ENCODE results near the gene IGF2. TPM values are rescaled to one million over a fixed set of nuclear protein-coding genes. Genes with fewer than 3 reads are reported as not detected.

The IGF2 gene
- total and polyA plus RNA-seq, 10 of the 15 experiments (the other 5 are each of a cell fraction or from before 2014, with no cell fraction given), result 0.41 TPM; not detected in 9

DNA sequence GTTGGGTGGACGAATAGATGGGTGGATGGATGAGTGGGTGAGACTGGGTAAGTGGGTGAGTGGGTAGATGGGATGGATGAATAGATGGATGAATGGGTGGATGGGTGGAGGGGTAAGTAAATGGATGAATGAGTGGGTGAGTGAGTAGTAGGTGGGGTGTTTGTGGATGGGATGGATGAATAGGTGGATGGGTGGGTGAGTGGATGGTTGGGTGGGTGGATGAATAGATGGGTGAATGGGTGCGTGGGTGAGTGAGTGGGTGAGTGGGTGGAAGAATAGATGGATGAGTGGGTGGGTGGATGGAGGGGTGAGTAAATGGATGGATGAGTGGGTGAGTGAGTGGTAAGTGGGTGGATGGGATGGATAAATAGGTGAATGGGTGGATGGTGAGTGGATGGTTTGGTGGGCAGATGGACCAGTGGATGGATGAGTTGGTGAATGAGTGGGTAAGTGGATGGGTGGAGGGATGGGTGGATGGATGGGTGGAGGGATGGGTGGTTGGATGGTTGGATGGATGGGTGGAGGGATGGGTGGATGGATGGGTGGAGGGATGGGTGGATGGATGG is 12.6 kb downstream of the IGF2 start:
- no peak overlapping the region for H3K4me2 ChIP-seq (ENCODE audit: control insufficient read depth, insufficient read depth)
- H4K20me1 ChIP-seq (ENCODE audit: control insufficient read depth, insufficient read depth), result no peaks in the 10 kb centered on the region
- H3K27me3 ChIP-seq (replicated peaks in 1 of 2; ENCODE audit: control insufficient read depth in 2 of 2, insufficient read depth in 2 of 2, low read length in 1 of 2), result no peaks in the 10 kb centered on the region; a peak in 1 of 4 replicates
- no TSS peak for BruUV-seq (replicated peaks)
- in situ Hi-C loops (cut with MboI), result no loop called here
- TF ChIP-seq, protein P1, sequence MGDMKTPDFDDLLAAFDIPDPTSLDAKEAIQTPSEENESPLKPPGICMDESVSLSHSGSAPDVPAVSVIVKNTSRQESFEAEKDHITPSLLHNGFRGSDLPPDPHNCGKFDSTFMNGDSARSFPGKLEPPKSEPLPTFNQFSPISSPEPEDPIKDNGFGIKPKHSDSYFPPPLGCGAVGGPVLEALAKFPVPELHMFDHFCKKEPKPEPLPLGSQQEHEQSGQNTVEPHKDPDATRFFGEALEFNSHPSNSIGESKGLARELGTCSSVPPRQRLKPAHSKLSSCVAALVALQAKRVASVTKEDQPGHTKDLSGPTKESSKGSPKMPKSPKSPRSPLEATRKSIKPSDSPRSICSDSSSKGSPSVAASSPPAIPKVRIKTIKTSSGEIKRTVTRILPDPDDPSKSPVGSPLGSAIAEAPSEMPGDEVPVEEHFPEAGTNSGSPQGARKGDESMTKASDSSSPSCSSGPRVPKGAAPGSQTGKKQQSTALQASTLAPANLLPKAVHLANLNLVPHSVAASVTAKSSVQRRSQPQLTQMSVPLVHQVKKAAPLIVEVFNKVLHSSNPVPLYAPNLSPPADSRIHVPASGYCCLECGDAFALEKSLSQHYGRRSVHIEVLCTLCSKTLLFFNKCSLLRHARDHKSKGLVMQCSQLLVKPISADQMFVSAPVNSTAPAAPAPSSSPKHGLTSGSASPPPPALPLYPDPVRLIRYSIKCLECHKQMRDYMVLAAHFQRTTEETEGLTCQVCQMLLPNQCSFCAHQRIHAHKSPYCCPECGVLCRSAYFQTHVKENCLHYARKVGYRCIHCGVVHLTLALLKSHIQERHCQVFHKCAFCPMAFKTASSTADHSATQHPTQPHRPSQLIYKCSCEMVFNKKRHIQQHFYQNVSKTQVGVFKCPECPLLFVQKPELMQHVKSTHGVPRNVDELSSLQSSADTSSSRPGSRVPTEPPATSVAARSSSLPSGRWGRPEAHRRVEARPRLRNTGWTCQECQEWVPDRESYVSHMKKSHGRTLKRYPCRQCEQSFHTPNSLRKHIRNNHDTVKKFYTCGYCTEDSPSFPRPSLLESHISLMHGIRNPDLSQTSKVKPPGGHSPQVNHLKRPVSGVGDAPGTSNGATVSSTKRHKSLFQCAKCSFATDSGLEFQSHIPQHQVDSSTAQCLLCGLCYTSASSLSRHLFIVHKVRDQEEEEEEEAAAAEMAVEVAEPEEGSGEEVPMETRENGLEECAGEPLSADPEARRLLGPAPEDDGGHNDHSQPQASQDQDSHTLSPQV (IDR thresholded peaks at IDR 0.05), result no peak
- TF ChIP-seq RFX5 (IDR thresholded peaks at IDR 0.05; ENCODE audit: low read depth, low read length), result no peak
- TF ChIP-seq TCF7 (IDR thresholded peaks at IDR 0.05; ENCODE audit: borderline replicate concordance), result no peak
- TF ChIP-seq MTA3 (IDR thresholded peaks at IDR 0.05; ENCODE audit: borderline replicate concordance, low read length), result no peak
- TF ChIP-seq POLR2A (IDR thresholded peaks at IDR 0.05; ENCODE audit: low read depth, low read length), result no peak
- TF ChIP-seq KAT2A (conservative IDR thresholded peaks at IDR 0.05; ENCODE audit: control insufficient read depth, low read depth, low read length), result no peak
- TF ChIP-seq YY1 (IDR thresholded peaks at IDR 0.05; ENCODE audit: low read depth, low read length), result no peak
- no peak for TF ChIP-seq HDAC2 (IDR thresholded peaks at IDR 0.05)
- no peak for TF ChIP-seq IRF4 (IDR thresholded peaks at IDR 0.05; ENCODE audit: low read depth, low read length)
- TF ChIP-seq RAD21 (IDR thresholded peaks at IDR 0.05; ENCODE audit: insufficient read depth, low read depth, low read length), result no peak
- no peak for TF ChIP-seq CREB1 (IDR thresholded peaks at IDR 0.05; ENCODE audit: low read depth)
- no peak for TF ChIP-seq IKZF1 (conservative IDR thresholded peaks at IDR 0.05)
- TF ChIP-seq NFIC (IDR thresholded peaks at IDR 0.05; ENCODE audit: low read depth, low read length), result no peak
- TF ChIP-seq ZNF274 (IDR thresholded peaks at IDR 0.05; ENCODE audit: insufficient read depth, insufficient read length), result no peak
- TF ChIP-seq BMI1 (IDR thresholded peaks at IDR 0.05; ENCODE audit: borderline replicate concordance), result no peak
- no peak for TF ChIP-seq SUPT20H (IDR thresholded peaks at IDR 0.05; ENCODE audit: borderline replicate concordance, control insufficient read depth, low read depth, low read length)
- TF ChIP-seq, protein P2, sequence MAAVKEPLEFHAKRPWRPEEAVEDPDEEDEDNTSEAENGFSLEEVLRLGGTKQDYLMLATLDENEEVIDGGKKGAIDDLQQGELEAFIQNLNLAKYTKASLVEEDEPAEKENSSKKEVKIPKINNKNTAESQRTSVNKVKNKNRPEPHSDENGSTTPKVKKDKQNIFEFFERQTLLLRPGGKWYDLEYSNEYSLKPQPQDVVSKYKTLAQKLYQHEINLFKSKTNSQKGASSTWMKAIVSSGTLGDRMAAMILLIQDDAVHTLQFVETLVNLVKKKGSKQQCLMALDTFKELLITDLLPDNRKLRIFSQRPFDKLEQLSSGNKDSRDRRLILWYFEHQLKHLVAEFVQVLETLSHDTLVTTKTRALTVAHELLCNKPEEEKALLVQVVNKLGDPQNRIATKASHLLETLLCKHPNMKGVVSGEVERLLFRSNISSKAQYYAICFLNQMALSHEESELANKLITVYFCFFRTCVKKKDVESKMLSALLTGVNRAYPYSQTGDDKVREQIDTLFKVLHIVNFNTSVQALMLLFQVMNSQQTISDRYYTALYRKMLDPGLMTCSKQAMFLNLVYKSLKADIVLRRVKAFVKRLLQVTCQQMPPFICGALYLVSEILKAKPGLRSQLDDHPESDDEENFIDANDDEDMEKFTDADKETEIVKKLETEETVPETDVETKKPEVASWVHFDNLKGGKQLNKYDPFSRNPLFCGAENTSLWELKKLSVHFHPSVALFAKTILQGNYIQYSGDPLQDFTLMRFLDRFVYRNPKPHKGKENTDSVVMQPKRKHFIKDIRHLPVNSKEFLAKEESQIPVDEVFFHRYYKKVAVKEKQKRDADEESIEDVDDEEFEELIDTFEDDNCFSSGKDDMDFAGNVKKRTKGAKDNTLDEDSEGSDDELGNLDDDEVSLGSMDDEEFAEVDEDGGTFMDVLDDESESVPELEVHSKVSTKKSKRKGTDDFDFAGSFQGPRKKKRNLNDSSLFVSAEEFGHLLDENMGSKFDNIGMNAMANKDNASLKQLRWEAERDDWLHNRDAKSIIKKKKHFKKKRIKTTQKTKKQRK (IDR thresholded peaks at IDR 0.05; ENCODE audit: low read depth, low read length), result no peak
- no peak for TF ChIP-seq SMARCA5 (IDR thresholded peaks at IDR 0.05)
- TF ChIP-seq, protein P3, sequence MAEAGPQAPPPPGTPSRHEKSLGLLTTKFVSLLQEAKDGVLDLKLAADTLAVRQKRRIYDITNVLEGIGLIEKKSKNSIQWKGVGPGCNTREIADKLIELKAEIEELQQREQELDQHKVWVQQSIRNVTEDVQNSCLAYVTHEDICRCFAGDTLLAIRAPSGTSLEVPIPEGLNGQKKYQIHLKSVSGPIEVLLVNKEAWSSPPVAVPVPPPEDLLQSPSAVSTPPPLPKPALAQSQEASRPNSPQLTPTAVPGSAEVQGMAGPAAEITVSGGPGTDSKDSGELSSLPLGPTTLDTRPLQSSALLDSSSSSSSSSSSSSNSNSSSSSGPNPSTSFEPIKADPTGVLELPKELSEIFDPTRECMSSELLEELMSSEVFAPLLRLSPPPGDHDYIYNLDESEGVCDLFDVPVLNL (IDR thresholded peaks at IDR 0.05; ENCODE audit: low read depth, low read length), result no peak
- H3K4me3 ChIP-seq, result no peak overlapping the region
- no peak for FAIRE-seq
- ChIA-PET POLR2A (no interaction called here), RAD21 (ENCODE audit: unreplicated experiment) (no interaction called here), CTCF (no interaction called here), SMC1A (ENCODE audit: uncharacterized antibody, unreplicated experiment) (no interaction called here)
- ATAC-seq, result no peak
- no peaks in the 10 kb centered on the region for H3K4me1 ChIP-seq (ENCODE audit: control insufficient read depth, insufficient read depth, low read length)
- 6% methylated on average over 2 of the region's 2 CpGs for WGBS (ENCODE audit: insufficient coverage, insufficient replicate concordance, low lambda C conversion rate, missing lambda C conversion rate)
- H3K9me3 ChIP-seq (replicated peaks; ENCODE audit: control insufficient read depth, insufficient read depth, low read length), result no peaks in the 10 kb centered on the region
- no peaks in the 10 kb centered on the region for H3K79me2 ChIP-seq (ENCODE audit: control insufficient read depth, insufficient read depth, low read length)
- DNase-seq (ENCODE audit: low read depth, low spot score), result no peak
- intact Hi-C loops (cut with micrococcal nuclease; ENCODE audit: unreplicated experiment), result no loop called here
- H3K36me3 ChIP-seq (ENCODE audit: control insufficient read depth in 2 of 2, insufficient read depth in 2 of 2, low read length in 1 of 2), result no peaks in the 10 kb centered on the region
- H3K27ac ChIP-seq (ENCODE audit: control insufficient read depth, insufficient read depth), result no peak overlapping the region
- H3K9ac ChIP-seq (ENCODE audit: control insufficient read depth, insufficient read depth, low read length), result no peak overlapping the region
- no peak overlapping the region for H2AFZ ChIP-seq (ENCODE audit: control insufficient read depth, low read depth, low read length)

Measured in GM12878 (cell line).